ENCODE measurements around the gene PCYOX1L.

DNA sequence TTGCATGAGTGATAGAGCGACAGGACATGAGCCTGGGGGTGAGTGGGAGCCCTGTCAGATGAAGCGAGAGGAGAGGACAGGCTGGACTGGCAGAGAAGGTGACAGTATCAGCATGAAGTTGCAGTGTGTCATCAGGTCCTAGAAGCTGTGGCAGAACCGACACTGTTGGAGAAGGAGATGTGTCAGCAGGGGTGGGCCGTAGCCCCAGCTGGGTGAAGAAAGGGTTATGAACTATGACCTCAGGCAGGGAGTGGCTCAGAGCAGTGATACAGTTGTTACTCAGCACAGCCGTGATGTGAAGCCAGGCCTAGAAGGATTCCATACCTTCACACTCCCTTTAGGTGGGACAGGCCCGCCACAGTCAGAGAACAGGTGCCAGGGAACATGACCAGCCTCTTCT, 7.6 kb downstream of the PCYOX1L start:
- TF ChIP-seq EZH2 (IDR thresholded peaks at IDR 0.05; ENCODE audit: insufficient read depth, poor library complexity, severe bottlenecking) (no peak), EZH2phosphoT487 (IDR thresholded peaks at IDR 0.05; ENCODE audit: insufficient read depth, low read depth) (no peak)

All from GM23248 (cell line).